NK-92 treated with Interleukin-12 subunit alpha and Interleukin-12 subunit beta, amount 100 ng/mL, for 24 hours (cell line): ENCODE results near the gene ZNF649.
"Not testable (repeated sequence)": the region's sequence is repeated elsewhere in the genome, so short reads cannot be mapped to it uniquely, and the experiment has no call there.

Source experiments
- DNase-seq: peaks from one replicate; lab custom pipeline; 2025; lab: John Stamatoyannopoulos, UW

ZNF649 gene

DNA sequence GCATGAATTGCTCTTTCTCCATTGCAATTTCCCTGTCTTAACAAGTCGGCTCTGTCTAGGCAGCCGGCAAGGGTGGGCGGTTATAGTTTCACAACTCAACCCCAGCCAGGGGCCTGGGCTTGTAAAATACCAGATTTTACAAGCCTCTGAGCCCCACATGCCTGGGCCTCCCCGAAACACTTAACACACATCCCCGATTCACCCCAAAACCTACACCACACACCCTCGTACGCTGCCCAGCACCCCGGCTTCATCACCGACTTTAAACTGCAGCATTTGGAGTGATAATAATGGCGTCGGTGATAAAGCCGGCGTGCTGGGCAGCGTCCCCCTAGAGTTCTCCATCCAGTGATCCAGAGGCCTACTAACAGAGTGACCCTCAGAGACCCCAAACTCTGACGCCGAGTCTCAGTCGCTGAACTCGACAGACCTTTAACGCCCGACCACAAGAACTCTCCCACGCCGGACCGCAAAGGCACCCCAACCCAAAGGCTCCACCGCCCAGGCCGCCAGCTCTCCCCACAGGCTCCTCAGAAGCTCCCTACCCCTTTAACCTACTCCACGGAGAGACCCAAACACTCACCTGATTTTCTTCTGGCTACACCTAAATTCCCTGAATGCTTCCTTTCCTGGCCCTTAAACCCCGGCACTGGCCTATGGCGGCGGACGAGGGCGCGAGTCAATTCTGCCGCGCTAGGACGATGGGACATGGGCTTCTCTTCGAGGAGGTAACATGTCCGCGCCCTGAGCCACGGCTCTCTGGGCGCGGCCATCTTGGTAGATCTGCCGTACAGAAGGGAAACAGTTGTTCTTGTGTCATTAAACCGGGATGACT, at the start of gene ZNF649:
Gene ZNF649 (minus strand): TSS at position 687 of the 835 bp plus-strand sequence. CDS start 4,910 bp downstream, outside the sequence.
- DNase-seq, result no peak

DNA sequence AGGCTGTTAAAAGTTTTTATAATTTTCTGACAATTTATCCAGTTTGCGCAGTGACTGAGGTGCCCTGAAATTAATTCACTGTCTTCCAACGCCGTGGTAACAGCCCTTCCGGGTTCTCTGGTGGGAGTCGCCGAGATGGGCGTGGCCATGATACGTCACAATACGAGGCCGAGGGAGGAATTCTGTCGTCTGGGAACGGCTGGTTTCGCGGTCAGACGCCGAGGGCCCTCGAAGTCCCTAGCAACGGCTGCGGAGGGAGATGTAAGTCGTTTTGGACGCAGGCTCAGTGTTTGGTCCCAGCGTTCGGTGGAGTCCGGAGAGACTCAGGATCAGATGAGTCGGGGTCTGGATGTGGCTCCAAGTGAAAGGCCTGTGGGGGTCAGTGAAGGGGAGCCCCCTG, 44.2 kb upstream of the ZNF649 start:
- DNase-seq, result no peak

DNA sequence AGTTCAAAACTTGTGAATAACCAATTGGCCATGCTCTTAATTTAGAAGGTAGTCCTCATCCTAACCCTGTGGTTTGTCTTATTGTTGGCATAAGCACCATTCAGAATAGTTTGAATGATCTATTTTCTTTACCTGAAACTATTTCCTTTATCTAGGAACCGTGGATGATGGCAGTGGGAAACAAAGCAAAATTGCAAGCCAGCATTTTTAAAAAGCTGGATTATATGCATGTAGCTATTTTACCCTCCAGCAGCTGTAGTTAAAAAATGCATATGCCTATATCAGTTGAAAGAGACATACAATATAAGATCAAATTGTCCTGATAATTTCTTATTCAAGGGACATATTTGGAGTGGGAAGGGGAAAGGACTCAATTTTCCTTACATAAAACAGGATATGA, 41.8 kb upstream of the ZNF649 start:
- no peak for DNase-seq

DNA sequence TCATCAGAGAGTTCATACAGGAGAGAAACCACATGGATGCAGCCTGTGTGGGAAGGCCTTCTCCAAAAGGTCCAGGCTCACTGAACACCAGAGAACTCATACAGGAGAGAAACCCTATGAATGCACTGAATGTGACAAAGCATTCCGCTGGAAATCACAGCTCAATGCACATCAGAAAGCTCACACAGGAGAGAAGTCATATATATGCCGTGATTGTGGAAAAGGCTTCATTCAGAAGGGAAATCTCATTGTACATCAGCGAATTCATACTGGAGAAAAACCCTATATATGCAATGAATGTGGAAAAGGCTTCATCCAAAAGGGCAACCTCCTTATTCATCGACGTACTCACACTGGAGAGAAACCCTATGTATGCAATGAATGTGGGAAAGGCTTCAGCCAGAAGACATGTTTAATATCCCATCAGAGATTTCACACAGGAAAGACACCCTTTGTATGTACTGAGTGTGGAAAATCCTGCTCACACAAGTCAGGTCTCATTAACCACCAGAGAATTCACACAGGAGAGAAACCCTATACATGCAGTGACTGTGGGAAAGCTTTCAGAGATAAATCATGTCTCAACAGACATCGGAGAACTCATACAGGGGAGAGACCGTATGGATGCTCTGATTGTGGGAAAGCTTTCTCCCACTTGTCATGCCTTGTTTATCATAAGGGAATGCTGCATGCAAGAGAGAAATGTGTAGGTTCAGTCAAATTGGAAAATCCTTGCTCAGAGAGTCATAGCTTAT, 40.2 kb upstream of the ZNF649 start:
- no peak for DNase-seq

DNA sequence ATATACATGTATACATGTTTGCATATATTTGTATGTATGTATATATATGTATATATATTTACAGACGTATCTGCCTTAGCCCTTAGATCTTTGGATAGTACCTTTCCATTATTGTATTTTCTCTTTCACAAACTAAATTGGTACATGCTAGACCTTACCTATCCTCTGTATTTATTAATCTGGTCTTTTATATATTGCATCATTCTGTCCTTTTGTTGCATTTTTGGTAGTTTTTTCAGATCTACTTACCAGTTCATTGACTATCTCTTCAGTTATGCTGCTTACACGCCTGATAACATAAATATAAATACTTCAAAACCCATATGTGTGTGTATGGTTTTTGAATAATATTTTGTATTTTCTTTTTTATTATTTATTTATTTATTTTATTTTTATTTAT, 34.1 kb upstream of the ZNF649 start:
- no peak for DNase-seq

DNA sequence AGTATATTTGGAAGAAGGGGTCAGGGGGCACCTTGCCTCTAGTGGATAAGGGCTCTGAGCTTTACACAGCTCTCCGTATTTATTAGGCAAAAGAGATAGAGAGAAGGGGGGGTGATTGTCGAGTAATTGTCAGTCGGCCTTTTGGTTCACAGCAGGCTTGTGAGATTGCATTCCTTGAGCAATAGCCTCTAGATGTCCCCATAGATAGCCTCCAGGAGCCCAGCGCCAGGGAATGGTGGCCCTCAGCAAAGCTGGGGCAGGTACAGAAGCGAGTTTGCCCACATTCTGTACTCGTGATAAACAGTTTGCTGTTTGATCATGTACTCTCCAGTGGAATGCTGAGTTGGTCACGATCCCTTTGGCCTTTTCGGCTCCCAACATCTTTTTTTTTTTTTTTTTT, 27.1 kb upstream of the ZNF649 start:
- DNase-seq, result no peak

DNA sequence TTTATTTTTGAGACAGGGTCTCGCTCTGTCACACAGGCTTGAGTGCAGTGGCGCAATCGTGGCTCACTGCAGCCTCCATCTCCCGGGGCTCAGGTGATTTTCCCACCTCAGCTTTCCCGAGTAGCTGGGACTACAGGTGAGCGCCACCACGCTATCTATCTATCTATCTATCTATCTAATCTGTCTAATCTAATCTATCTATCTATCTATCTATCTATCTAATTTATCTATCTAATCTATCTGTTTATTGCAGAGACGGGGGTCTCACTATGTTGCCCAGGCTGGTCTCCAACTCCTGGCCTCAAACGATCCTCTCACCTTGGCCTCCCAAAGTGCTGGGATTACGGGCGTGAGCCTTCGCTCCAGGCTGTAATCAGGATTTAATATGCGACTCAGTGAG, 23.0 kb upstream of the ZNF649 start:
- DNase-seq, result no peak

DNA sequence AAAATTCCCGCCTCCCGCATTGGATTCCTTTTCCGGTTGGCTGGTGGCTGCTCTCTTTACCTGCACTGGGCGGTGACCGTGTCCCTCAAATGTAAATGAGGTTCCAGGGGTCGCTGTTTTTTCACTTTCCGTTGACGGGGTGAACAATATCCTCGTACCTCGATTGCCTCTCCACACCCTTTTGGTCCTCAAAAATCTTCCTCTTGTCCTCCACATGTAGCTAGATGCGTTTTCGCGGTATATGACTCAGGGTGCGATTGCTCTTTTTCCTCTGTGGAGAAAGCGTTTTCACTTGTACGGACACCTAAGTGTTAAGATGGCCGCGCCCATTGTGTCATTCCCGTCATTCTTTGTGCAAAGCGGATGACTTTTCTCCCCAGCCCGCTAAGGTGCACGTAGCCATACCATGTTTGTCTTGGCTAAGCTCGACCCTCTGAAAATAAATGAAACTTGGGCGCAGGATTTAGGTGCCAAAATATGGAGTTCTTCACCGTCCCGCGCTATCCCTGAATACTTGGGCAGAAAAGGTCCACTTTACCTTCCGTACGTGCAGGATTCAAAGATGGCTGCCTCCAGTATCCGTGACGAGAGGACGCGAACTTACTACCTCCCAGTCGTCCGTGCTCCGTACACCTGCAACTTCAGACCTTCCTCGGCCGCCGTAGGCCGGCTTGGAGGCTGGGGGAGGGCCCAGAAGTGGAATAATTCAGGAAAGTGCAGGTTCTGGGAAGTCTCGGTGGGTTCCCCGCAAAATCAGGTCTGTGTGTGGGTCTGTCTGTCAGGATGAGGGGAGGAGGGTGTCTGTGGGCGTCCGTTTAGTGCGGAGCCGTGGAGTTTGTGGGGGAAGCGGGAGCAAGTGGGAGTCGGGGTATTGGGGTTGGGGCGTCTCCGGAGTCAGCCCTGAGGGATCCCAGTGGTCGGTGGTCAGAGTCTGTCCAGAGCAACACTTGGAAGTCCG, 22.2 kb upstream of the ZNF649 start, which contains the start of gene ZNF613:
Gene ZNF613 (plus strand): TSS at position 689 of the 958 bp plus-strand sequence. CDS start 8,749 bp downstream, outside the sequence.
- peak; percentile 30 for DNase-seq

DNA sequence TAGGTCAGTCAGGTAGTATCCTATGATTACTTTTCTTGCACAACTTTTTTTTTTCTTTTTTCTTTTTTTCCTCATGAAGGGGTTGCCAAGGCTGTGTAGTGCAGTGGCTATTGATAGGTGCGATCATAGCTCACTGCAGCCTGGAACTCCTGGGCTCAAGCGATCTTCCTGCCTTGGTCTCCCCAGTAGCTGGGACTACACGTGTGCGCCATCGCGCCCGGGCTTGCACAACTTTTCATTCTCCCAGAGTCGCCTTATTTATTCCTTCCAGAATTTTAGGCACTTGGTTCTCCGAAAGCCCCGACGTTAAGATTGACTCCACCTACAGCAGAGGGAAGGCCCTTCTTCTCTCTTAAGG, 21.6 kb upstream of the ZNF649 start:
- DNase-seq, result no peak

DNA sequence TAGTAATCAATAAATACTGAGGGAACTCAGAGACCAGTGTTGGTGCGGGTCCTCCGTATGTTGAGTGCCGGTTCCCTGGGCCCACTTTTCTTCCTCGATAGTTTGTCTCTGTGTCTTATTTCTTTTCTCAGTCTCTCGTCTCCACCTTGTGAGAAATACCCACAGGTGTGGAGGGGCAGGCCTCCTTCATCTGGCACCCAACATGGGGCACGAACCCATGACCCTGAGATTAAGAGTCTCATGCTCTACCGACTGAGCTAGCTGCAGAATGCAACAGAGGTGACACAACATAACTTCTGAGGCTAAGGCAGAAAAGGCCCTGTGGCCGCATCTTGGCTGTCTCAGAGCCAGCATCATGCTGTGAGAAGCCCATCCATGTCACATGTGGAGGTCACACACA, 17.1 kb upstream of the ZNF649 start:
- DNase-seq, result no peak

DNA sequence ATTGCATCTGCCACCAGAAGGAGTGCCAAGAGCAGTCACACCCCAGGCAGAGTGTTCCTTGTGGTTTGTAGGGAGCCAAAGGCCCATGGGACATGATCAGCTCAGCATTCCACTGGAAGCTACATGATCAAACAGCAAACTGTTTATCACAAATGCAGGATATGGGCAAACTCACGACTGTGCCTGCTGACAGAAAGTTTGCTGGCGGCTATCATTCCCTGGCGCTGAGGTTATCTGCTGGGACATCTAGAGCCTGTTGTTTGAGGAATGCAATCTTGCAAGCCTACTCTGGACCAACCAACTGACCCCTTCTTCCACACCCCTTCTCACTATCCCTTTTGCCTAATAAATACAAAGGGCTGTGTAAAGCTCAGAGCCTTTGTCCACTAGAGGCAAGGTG, 14.8 kb upstream of the ZNF649 start:
- no peak for DNase-seq

DNA sequence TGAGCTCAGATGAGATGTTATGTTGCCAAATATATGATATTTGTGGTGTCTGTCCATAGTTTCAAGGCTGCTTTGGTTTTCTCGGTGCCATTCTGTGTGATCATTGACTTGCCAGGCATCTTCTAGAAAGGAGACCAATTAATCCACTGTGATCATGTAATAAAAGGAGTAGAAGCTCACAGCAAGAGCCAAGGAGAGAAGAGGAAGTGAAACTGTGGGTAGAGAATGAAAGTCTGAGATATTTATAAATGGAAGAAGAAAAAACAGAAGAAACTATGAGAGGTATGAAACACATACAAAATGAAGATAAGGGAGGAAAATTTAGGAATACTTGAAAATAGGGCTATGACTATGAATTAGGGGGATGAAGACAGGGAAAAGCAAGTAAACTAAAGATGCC, 11.3 kb upstream of the ZNF649 start:
- no peak for DNase-seq

DNA sequence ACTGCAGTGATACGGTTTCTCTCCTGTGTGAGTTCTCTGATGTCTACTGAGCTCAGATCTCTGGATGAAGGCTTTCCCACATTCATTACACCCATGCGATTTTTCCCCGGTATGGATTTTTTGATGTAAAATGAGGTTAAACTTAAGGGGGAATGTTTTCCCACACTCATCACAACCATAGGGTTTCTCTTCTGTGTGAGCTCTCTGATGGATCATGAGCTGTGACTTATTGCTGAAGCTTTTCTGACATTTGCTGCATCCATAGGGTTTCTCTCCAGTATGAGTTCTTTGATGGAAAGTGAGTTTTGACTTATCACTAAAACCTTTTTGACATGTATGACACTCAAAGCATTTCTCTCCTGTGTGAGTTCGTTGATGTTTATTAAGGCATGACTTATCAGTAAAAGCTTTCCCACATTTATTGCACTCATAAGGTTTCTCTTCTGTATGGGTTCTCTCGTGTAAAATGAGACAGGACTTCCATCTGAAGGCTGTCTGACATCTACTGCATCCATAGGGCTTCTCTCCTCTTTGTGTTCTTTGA, 10.6 kb upstream of the ZNF649 start:
- no peak for DNase-seq

DNA sequence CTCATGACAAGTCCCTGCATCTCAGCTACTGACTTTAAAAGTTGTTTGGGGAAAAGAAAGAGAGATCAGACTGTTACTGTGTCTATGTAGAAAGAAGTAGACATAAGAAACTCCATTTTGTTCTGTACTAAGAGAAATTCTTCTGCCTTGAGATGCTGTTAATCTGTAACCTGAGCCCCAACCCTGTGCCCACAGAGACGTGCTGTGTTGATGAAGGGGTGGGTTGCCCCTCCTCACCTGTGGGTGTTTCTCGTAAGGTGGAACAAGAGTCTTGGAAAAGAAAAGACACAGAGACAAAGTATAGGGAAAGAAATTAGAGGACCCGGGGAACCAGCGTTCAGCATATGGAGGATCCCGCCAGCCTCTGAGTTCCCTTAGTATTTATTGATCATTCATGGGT, 3.2 kb upstream of the ZNF649 start:
- DNase-seq, result not testable (repeated sequence)

DNA sequence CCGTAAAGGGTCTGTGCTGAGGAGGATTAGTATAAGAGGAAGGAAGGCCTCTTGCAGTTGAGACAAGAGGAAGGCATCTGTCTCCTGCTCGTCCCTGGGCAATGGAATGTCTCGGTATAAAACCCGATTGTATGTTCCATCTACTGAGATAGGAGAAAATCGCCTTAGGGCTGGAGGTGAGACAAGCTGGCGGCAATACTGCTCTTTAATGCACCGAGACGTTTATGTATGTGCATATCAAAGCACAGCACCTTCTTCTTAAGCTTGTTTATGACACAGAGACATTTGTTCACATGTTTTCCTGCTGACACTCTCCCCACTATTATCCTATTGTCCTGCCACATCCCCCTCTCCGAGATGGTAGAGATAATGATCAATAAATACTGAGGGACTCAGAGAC, 1.3 kb upstream of the ZNF649 start:
- not testable (repeated sequence) for DNase-seq

DNA sequence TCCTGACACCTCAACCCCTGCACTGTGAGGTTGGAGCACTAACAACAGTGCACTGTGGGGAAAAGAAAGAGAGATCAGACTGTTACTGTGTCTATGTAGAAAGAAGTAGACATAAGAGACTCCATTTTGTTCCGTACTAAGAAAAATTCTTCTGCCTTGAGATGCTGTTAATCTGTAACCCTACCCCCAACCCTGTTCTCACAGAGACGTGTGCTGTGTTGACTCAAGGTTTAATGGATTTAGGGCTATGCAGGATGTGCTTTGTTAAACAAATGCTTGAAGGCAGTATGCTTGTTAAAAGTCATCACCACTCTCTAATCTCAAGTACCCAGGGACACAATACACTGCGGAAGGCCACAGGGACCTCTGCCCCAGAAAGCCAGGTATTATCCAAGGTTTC, 822 bp upstream of the ZNF649 start:
- DNase-seq, result not testable (repeated sequence)

DNA sequence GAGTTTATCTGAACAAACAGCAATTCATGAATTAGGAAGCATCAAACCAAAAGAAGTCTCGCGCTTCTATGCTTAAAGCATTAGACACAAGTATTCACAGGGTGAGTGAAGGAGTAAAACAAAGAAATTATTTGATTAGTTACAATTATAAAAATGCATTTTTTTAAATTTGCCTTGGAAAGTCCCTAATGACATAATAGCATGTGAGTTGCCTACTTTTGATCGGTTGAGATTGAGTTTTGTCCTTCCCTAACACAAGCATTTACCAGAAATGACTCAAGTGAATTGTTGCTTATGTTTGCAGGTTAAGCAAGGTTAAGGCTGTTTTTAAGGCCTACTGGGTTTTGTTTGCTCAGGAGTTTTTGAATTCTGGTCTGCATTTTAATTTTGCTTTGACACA, 389 bp upstream of the ZNF649 start:
- DNase-seq, result no peak

DNA sequence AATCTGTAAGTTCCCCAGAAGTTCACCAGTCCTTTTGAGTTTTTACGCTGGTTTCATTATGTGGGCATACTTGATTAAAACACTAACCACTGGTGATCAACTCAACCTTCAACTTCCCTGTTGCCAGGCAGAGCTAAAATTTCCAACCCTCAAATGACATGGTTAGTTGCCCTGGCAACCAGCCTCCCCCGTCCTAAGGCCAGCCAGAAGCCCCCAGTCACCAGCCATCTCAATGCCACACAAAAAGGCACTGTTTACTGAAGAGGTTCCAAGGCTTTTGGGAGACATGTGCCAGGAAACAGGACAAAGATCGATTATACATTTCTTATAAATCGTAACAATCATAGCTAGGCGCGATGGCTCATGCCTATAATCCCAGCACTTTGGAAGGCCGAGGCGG, 1.6 kb downstream of the ZNF649 start:
- no peak for DNase-seq

DNA sequence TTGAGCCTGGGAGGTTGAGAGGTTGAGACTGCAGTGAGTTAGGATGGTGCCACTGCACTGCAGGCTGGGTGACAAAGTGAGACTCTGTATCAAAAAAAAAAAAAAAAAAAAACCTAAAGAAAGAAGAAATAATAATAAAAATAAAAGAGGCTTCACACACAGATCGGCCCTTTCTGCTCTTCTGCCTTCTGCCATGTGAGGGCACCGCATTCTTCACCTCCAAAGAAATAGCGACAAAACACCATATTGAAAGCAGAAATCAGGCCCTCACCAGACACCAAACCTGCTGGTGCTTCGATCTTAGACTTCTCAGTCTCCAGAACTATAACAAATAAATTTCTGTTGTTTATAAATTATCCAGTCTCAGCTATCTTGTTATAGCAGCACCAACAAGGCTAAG, 3.0 kb downstream of the ZNF649 start:
- DNase-seq, result no peak

DNA sequence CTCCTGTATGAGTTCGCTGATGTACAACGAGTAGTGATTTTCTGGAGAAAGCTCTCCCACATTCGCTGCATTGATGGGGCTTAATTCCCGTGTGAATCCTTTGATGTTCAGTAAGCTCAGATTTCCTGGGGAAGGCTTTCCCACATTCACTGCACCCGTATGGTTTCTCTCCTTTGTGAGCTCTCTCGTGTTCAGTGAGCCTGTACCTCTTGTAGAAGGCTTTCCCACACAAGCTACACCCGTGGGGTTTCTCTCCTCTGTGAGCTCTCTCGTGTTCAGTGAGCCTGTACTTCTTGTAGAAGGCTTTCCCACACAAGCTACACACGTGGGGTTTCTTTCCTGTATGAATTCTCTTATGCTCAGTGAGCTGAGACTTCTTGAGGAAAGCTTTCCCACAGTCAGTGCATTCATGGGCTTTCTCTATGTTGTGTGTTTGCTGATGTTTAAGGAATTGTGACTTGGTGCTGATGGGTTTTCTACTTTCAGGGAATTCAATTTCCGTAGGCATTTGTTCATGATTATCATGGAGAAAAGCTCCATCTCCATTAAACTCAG, 13.5 kb downstream of the ZNF649 start:
- DNase-seq, result no peak

DNA sequence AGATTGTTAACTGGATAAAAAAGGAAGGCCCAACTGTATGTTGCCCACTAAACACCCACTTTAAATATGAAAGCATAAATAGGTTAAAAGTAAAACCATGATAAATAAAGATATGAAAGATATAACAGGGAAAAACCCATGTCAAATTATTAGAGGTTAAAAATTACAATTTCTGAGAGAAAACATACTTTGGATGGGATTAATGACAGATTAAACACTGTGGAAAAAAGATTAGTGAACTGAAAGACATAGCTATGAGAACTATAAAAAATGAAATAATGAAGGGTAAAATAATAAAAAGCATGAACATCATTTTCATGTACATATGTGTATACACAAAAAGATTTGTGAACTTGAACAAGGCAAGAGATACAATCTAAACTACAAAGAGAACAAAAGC, 14.9 kb downstream of the ZNF649 start:
- no peak for DNase-seq
